T-helper 1 cell treated with Interleukin-12 subunit alpha and Interleukin-12 subunit beta and Interleukin-4 antibody, amounts not matched to agents 30 ng/mL and 1 ng/mL, for 36 hours (primary cell): ENCODE measurements around the gene ZFYVE21. TPM values are rescaled to one million over a fixed set of nuclear protein-coding genes. Genes with fewer than 3 reads are reported as not detected.
"Not testable (repeated sequence)": the region's sequence is repeated elsewhere in the genome, so short reads cannot be mapped to it uniquely, and the experiment has no call there.

ENCODE experiments used
- intact Hi-C: fragments of 100-400 bp; cut with micrococcal nuclease; formaldehyde crosslinking; loops from one replicate; pipeline ENCODE4 v1.15.1; 2024
- total RNA-seq: library from RNA; stranded (reverse); gene quantifications from 2 replicates; pipeline ENCODE4 v1.2.3, GENCODE V29; 2022

The ZFYVE21 gene
- total RNA-seq, 1 donor from 2014 or later, result 17.4 TPM

GRCh38 chr14:103758059-103758776, 42.6 kb downstream of the ZFYVE21 start:
- intact Hi-C loops, result no loop called here

GRCh38 chr14:103762036-103762435, 46.4 kb downstream of the ZFYVE21 start:
- intact Hi-C loops, result no loop called here

GRCh38 chr14:103762541-103762940, 46.9 kb downstream of the ZFYVE21 start:
- intact Hi-C loops, result no loop called here

GRCh38 chr14:103763730-103764488, 48.3 kb downstream of the ZFYVE21 start:
- intact Hi-C loops, result no loop called here

- intact Hi-C loops, result no loop called here
These were observed 49.9 kb downstream of the ZFYVE21 start for GRCh38 chr14:103765526-103765925.

GRCh38 chr14:103767336-103767894, 51.8 kb downstream of the ZFYVE21 start:
- intact Hi-C loops, result no loop called here

GRCh38 chr14:103770500-103770899, 54.9 kb downstream of the ZFYVE21 start:
- intact Hi-C loops, result no loop called here

GRCh38 chr14:103770902-103771301, 55.3 kb downstream of the ZFYVE21 start:
- intact Hi-C loops, result no loop called here

- intact Hi-C loops, result no loop called here
These were observed 56.6 kb downstream of the ZFYVE21 start for GRCh38 chr14:103772078-103772712.

GRCh38 chr14:103773521-103773920, 57.9 kb downstream of the ZFYVE21 start:
- intact Hi-C loops, result no loop called here

- intact Hi-C loops, result no loop called here
These were observed 59.9 kb downstream of the ZFYVE21 start for GRCh38 chr14:103775506-103775905.

- intact Hi-C loops, result not testable (repeated sequence)
These were observed 60.7 kb downstream of the ZFYVE21 start for GRCh38 chr14:103776319-103776718.

- intact Hi-C loops, result no loop called here
These were observed 66.8 kb downstream of the ZFYVE21 start for GRCh38 chr14:103782376-103782775.

Other genes starting within 250 kb of the ZFYVE21 start
- gene CKB, start 193.0 kb upstream of the ZFYVE21 start, total RNA-seq, result 3.6 and 4.2 TPM in 2 replicates
- gene TRMT61A, start 186.6 kb upstream of the ZFYVE21 start, total RNA-seq, result 11.0 and 11.9 TPM in 2 replicates
- 28.6 and 29.0 TPM in 2 replicates for gene BAG5, start 153.2 kb upstream of the ZFYVE21 start, total RNA-seq
- 25.0 and 26.3 TPM in 2 replicates for gene COA8, start 152.8 kb upstream of the ZFYVE21 start, total RNA-seq
- gene KLC1, start 86.6 kb upstream of the ZFYVE21 start, total RNA-seq, result 150 and 155 TPM in 2 replicates
- 36.1 and 39.6 TPM in 2 replicates for gene XRCC3, start 359 bp upstream of the ZFYVE21 start, total RNA-seq
- 10.6 and 13.1 TPM in 2 replicates for gene PPP1R13B, start 131.8 kb downstream of the ZFYVE21 start, total RNA-seq
- gene TDRD9, start 212.6 kb downstream of the ZFYVE21 start, total RNA-seq, result not detected in 2 replicates
- not detected in 2 replicates for gene RD3L, start 226.7 kb downstream of the ZFYVE21 start, total RNA-seq